Measurements from ENCODE around the gene REC8. TPM values are rescaled to one million over a fixed set of nuclear protein-coding genes. Genes with fewer than 3 reads are reported as not detected.

Gene REC8
- total and polyA plus RNA-seq, 2 of the 13 experiments (the other 11 are each of a cell fraction or from before 2014, with no cell fraction given) = 3.4 to 14.7 TPM

DNA sequence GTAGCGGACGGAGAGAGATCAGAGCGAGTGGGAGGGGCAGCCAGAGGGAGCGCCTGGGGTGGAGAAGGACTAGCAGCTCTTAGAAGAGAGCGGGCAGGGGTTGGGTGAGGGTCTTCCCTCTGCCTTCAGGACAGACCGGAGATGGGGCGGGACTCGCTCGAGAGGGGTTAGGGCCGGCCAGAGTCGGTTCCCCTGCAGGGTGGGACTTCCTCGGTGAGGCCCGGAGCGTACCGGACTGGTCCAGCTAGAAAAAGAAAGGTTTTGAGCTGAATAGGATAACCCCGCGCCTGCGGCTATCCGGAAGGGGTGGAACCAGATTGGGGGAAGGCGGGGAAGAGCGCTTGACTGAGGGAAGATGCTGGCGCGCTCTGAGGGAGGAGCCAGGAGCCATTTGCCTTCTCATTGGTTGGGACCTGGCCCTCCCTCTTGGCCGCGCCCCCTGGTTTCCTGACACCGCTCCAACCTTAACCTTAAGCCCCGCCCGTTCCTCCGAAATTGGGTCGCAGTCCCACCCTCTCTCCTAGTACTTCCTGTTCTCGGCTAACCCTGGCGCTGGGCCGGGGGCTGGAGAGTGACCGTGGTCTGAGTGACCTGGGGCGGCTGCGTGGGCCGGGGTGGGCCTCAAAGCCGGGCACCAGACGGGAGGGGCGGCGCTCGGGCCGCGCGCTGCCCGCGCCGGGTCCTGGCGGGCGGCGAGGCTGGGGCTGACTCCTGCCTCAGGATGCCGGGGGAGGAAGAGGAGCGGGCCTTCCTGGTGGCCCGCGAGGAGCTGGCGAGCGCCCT lies 24.7 kb upstream of the REC8 start, which contains the start of gene RNF31 (continued):
- TF ChIP-seq NR2C2 (CRISPR knock-in tag; IDR thresholded peaks at IDR 0.05; ENCODE audit: borderline replicate concordance) (peak; percentile 97), ERF (CRISPR knock-in tag; IDR thresholded peaks at IDR 0.05) (no peak), KLF9 (CRISPR knock-in tag; IDR thresholded peaks at IDR 0.05; ENCODE audit: low read depth) (no peak), ZNF619 (CRISPR knock-in tag; IDR thresholded peaks at IDR 0.05) (peak; percentile 95), NRL (CRISPR knock-in tag; IDR thresholded peaks at IDR 0.05; ENCODE audit: borderline replicate concordance) (no peak), ZNF34 (CRISPR knock-in tag; IDR thresholded peaks at IDR 0.05; ENCODE audit: borderline replicate concordance) (peak; percentile 83; the same call in 1 of the 2 replicates), KAT2B (IDR thresholded peaks at IDR 0.05; ENCODE audit: borderline replicate concordance, low read depth, low read length) (no peak), SRSF9 (IDR thresholded peaks at IDR 0.05; ENCODE audit: borderline replicate concordance, insufficient read depth, low read depth, low read length, poor library complexity, severe bottlenecking) (no peak), ZNF589 (CRISPR knock-in tag; conservative IDR thresholded peaks at IDR 0.05) (no peak), ZNF749 (CRISPR knock-in tag; IDR thresholded peaks at IDR 0.05; ENCODE audit: borderline replicate concordance) (0 out of 2 replicates have a peak, but pooled peaks have one; percentile 78), FOXP1 (IDR thresholded peaks at IDR 0.05) (no peak), FOXP1 (CRISPR knock-in tag; IDR thresholded peaks at IDR 0.05) (no peak), ZFP1 (CRISPR knock-in tag; IDR thresholded peaks at IDR 0.05) (no peak)
- TF ChIP-seq, protein P1, sequence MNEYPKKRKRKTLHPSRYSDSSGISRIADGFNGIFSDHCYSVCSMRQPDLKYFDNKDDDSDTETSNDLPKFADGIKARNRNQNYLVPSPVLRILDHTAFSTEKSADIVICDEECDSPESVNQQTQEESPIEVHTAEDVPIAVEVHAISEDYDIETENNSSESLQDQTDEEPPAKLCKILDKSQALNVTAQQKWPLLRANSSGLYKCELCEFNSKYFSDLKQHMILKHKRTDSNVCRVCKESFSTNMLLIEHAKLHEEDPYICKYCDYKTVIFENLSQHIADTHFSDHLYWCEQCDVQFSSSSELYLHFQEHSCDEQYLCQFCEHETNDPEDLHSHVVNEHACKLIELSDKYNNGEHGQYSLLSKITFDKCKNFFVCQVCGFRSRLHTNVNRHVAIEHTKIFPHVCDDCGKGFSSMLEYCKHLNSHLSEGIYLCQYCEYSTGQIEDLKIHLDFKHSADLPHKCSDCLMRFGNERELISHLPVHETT (CRISPR knock-in tag; conservative IDR thresholded peaks at IDR 0.05) = no peak; the same call in 1 of the 2 replicates
- TF ChIP-seq, protein P2, sequence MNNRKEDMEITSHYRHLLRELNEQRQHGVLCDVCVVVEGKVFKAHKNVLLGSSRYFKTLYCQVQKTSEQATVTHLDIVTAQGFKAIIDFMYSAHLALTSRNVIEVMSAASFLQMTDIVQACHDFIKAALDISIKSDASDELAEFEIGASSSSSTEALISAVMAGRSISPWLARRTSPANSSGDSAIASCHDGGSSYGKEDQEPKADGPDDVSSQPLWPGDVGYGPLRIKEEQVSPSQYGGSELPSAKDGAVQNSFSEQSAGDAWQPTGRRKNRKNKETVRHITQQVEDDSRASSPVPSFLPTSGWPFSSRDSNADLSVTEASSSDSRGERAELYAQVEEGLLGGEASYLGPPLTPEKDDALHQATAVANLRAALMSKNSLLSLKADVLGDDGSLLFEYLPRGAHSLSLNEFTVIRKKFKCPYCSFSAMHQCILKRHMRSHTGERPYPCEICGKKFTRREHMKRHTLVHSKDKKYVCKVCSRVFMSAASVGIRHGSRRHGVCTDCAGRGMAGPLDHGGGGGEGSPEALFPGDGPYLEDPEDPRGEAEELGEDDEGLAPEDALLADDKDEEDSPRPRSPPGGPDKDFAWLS (CRISPR knock-in tag; IDR thresholded peaks at IDR 0.05; ENCODE audit: borderline replicate concordance) = 0 out of 2 replicates have a peak, but pooled peaks have one; percentile 4
- TF ChIP-seq, protein P3, sequence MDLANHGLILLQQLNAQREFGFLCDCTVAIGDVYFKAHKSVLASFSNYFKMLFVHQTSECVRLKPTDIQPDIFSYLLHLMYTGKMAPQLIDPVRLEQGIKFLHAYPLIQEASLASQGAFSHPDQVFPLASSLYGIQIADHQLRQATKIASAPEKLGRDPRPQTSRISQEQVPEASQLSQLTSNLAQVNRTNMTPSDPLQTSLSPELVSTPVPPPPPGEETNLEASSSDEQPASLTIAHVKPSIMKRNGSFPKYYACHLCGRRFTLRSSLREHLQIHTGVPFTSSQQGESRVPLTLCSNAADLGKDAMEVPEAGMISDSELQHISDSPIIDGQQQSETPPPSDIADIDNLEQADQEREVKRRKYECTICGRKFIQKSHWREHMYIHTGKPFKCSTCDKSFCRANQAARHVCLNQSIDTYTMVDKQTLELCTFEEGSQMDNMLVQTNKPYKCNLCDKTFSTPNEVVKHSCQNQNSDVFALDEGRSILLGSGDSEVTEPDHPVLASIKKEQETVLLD (CRISPR knock-in tag; IDR thresholded peaks at IDR 0.05; ENCODE audit: low read depth) = no peak
- TF ChIP-seq, protein P4, sequence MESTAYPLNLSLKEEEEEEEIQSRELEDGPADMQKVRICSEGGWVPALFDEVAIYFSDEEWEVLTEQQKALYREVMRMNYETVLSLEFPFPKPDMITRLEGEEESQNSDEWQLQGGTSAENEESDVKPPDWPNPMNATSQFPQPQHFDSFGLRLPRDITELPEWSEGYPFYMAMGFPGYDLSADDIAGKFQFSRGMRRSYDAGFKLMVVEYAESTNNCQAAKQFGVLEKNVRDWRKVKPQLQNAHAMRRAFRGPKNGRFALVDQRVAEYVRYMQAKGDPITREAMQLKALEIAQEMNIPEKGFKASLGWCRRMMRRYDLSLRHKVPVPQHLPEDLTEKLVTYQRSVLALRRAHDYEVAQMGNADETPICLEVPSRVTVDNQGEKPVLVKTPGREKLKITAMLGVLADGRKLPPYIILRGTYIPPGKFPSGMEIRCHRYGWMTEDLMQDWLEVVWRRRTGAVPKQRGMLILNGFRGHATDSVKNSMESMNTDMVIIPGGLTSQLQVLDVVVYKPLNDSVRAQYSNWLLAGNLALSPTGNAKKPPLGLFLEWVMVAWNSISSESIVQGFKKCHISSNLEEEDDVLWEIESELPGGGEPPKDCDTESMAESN (CRISPR knock-in tag; conservative IDR thresholded peaks at IDR 0.05) = no peak
- TF ChIP-seq, protein P5, sequence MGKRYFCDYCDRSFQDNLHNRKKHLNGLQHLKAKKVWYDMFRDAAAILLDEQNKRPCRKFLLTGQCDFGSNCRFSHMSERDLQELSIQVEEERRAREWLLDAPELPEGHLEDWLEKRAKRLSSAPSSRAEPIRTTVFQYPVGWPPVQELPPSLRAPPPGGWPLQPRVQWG (CRISPR knock-in tag; IDR thresholded peaks at IDR 0.05; ENCODE audit: borderline replicate concordance, low read depth) = no peak
- TF ChIP-seq, protein P6, sequence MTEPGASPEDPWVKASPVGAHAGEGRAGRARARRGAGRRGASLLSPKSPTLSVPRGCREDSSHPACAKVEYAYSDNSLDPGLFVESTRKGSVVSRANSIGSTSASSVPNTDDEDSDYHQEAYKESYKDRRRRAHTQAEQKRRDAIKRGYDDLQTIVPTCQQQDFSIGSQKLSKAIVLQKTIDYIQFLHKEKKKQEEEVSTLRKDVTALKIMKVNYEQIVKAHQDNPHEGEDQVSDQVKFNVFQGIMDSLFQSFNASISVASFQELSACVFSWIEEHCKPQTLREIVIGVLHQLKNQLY (CRISPR knock-in tag; IDR thresholded peaks at IDR 0.05) = no peak; the same call in none of the 2 replicates

All from HepG2 (cell line).